Left lung (tissue), 10 donors: ENCODE data around the gene PRODH2. TPM values are rescaled to one million over a fixed set of nuclear protein-coding genes. Genes with fewer than 3 reads are reported as not detected.

Source experiments
- ATAC-seq: fragments of 200-7000 bp; cut with Tn5 transposase; one replicate; pipeline ENCODE4 v1.9.1; 2020; ENCODE audit warnings: moderate library complexity
- DNase-seq, 4 donors: peaks; one replicate each; pipeline ENCODE4 v3.0.0-alpha.2; 2013 to 2020
- H3K27ac ChIP-seq, 2 donors: fragments of 200-600 bp; sonication (generic) in 1 of 2; one replicate each; pipeline versions ENCODE4 v1.5.0 to v1.8.0; 2020 to 2021
- H3K27me3 ChIP-seq, 2 donors: fragments of 200-600 bp; sonication (generic) in 1 of 2; one replicate each; pipeline versions ENCODE4 v1.5.0 to v1.8.0; 2020 to 2021
- H3K36me3 ChIP-seq, 2 donors: fragments of 200-600 bp; sonication (generic) in 1 of 2; one replicate each; pipeline versions ENCODE4 v1.5.0 to v1.8.0; 2020 to 2021
- H3K4me1 ChIP-seq, 2 donors: fragments of 200-600 bp; one replicate each; pipeline ENCODE4 v1.8.0; 2021
- H3K4me3 ChIP-seq, 2 donors: fragments of 200-600 bp; sonication (generic) in 1 of 2; one replicate each; pipeline versions ENCODE4 v1.5.0 to v1.8.0; 2020 to 2021; ENCODE audit warnings: mild to moderate bottlenecking in 1 of 2
- H3K9me3 ChIP-seq, 2 donors: fragments of 200-600 bp; sonication (generic) in 1 of 2; one replicate each; pipeline versions ENCODE4 v1.5.0 to v1.8.0; 2020 to 2021
- intact Hi-C, 2 donors: fragments of 100-400 bp; cut with DNase I; formaldehyde crosslinking; loops; one replicate each; pipeline versions ENCODE4 v1.11.2 to v1.14.2; 2022
- polyA plus RNA-seq, 6 donors: library from polyadenylated mRNA; unstranded; fragments of 120-200 nt; gene quantifications; one replicate each; pipeline ENCODE4 v1.2.1, GENCODE V29; 2013; ENCODE audit not compliant: insufficient read length in 6 of 6
- total RNA-seq, 2 donors: library from RNA; stranded (reverse); fragmentation: NEBNext Ultra II Directional; extraction: Animal tissue kit (Norgen Biotek cat#: 25700); gene quantifications; one replicate each; pipeline ENCODE4 v1.2.1, GENCODE V29; 2021
- TF ChIP-seq, protein P1 (sequence below), 2 donors: fragments of 200-600 bp; sonication (generic) in 1 of 2; IDR thresholded peaks; one replicate each; pipeline versions ENCODE4 v1.5.0 to v1.8.0; 2021; ENCODE audit warnings: antibody characterized with exemption in 2 of 2
- donor health status: DM: no; HTN: yes; CAD: no.
- donor health status: DM: no; HTN: no; CAD: no.

The PRODH2 gene
- total and polyA plus RNA-seq, 8 donors: 0.15 to 0.31 (median 0.16) TPM; not detected in 5

DNA sequence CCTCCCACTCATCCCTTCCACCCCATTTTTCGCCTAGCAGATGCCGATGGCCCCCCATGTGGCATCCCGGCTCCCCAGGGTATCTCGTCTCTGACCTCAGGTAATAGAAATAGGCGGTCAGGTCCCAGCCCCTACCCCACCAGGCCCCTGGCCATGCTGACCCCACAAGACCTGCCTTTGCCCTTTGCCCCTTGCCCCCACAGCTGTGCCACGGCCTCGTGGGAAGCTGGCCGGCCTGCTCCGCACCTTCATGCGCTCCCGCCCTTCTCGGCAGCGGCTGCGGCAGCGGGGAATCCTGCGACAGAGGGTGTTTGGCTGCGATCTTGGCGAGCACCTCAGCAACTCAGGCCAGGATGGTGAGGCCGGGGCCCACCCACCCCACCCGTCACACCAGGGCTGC, 31.9 kb downstream of the PRODH2 start:
- Histone ChIP-seq H3K27me3 (no peaks in the 10 kb centered on the region), H3K4me1 (peaks cover 0 to 8% of the 10 kb centered on the region in 2 donors), H3K27ac (no peak overlapping the region), H3K9me3 (no peaks in the 10 kb centered on the region), H3K36me3 (peaks cover 0 to 58% of the 10 kb centered on the region in 2 donors), H3K4me3 (no peak overlapping the region)
- ATAC-seq (no peak), DNase-seq (no peak)
- intact Hi-C loops: no loop called here
- TF ChIP-seq, protein P1, sequence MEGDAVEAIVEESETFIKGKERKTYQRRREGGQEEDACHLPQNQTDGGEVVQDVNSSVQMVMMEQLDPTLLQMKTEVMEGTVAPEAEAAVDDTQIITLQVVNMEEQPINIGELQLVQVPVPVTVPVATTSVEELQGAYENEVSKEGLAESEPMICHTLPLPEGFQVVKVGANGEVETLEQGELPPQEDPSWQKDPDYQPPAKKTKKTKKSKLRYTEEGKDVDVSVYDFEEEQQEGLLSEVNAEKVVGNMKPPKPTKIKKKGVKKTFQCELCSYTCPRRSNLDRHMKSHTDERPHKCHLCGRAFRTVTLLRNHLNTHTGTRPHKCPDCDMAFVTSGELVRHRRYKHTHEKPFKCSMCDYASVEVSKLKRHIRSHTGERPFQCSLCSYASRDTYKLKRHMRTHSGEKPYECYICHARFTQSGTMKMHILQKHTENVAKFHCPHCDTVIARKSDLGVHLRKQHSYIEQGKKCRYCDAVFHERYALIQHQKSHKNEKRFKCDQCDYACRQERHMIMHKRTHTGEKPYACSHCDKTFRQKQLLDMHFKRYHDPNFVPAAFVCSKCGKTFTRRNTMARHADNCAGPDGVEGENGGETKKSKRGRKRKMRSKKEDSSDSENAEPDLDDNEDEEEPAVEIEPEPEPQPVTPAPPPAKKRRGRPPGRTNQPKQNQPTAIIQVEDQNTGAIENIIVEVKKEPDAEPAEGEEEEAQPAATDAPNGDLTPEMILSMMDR (IDR thresholded peaks at IDR 0.05): no peak

DNA sequence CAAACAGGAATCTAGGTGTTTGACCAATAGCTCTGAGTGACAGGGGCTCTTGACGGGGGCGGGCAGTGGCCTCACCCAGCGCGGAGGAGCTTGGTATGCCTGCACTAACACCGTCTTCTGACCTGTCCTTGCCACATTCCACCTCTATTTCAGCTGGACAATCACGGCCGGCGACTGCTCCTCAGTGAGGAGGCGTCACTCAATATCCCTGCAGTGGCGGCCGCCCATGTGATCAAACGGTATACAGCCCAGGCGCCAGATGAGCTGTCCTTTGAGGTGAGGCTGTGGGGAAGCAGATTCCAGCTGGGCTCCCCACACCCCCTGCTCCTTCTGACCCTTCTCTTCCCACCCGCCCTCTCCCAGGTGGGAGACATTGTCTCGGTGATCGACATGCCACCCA, 32.6 kb downstream of the PRODH2 start:
- DNase-seq (peak in 1 of 4 donors; percentile 75), ATAC-seq (no peak)
- no peaks in the 10 kb centered on the region for H3K27me3 ChIP-seq
- H3K4me1 ChIP-seq: peaks cover 0 to 9% of the 10 kb centered on the region in 2 donors
- no peak overlapping the region for H3K27ac ChIP-seq
- TF ChIP-seq, protein P1 (IDR thresholded peaks at IDR 0.05): no peak
- H3K9me3 ChIP-seq: no peaks in the 10 kb centered on the region
- H3K4me3 ChIP-seq: no peak overlapping the region
- intact Hi-C loops: no loop called here
- peaks cover 0 to 51% of the 10 kb centered on the region in 2 donors for H3K36me3 ChIP-seq

DNA sequence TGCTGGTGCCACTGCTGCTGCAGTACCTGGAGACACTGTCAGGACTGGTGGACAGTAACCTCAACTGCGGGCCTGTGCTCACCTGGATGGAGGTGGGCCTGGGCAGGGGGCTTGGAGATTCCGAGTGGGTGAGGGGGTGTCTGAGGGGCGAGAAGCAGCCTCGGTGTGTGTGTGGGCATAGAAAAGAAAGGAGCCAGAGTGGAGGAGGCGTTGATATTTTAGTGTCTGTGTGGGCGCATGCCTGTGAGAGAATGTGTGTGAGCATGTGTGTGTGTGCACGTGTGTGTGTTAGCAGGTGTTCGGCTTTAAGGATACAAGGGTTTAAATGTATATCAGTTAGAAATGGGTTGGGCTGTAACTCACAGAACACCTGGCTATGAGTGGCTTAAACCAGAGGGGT, 33.6 kb downstream of the PRODH2 start:
- no peak overlapping the region for H3K4me3 ChIP-seq
- intact Hi-C loops: no loop called here
- no peaks in the 10 kb centered on the region for H3K27me3 ChIP-seq
- peaks cover 0 to 17% of the 10 kb centered on the region in 2 donors for H3K4me1 ChIP-seq
- no peaks in the 10 kb centered on the region for H3K9me3 ChIP-seq
- ATAC-seq (no peak), DNase-seq (no peak)
- peaks cover 0 to 45% of the 10 kb centered on the region in 2 donors for H3K36me3 ChIP-seq
- H3K27ac ChIP-seq: no peak overlapping the region
- TF ChIP-seq, protein P1 (IDR thresholded peaks at IDR 0.05): no peak

DNA sequence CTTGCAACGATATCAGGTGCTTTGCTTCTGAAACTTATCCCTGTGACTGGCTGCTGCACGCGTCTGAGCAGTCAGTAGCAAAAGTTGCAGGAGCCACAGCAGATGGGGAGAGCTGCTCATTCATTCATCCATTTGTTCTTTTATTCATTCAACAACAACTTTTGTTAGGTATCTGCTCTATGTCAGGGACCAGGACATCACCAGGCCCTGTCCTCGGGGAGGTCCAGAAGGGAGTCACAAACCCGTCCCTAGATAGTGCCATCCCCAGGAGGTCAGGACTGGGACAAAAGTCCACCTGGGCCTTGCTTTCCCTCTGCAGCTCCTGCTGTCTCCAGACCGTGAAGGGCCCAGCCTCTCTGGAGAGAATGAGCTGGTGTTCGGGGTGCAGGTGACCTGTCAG, 34.7 kb downstream of the PRODH2 start:
- Histone ChIP-seq H3K4me1 (peaks cover 0 to 17% of the 10 kb centered on the region in 2 donors), H3K27ac (no peak overlapping the region), H3K27me3 (no peaks in the 10 kb centered on the region), H3K36me3 (peaks cover 0 to 42% of the 10 kb centered on the region in 2 donors), H3K9me3 (no peaks in the 10 kb centered on the region), H3K4me3 (no peak overlapping the region)
- TF ChIP-seq, protein P1 (IDR thresholded peaks at IDR 0.05): no peak
- no peak for DNase-seq
- no peak for ATAC-seq
- intact Hi-C loops: no loop called here

DNA sequence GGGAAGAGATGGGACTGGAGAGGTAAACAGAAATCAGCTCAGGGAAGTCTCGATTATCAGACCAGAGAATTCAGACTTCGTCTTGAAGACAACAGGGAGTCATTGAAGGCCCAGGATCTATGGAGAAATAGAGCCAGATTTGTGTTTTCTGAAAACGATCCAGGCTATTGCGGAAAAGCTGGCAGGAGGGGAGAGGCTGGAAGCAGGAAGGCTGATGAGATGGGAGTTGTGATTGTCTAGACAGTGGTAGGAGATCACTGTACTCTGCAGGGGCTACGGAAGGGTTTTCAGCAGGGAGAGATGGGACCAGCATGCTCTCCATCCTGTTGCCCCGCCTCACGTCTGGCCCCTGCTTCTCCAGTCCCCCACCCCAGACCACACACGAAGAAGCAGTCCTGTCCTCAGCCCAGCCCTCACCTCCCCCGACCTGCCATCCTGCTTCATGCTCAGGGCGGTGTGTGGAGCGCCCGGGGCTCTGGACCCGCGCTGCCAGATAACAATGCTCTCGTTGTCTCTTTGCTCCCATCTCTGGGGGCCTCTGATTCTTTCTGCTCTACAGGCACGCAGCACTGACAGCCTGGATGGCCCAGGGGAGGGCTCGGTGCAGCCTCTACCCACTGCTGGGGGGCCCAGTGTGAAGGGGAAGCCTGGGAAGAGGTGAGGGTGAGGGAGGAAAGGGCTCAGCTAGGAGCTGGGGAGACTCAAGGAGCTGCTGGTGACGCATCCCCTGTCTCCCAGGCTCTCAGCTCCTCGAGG, 35.4 kb downstream of the PRODH2 start:
- H3K4me1 ChIP-seq: peaks cover 0 to 17% of the 10 kb centered on the region in 2 donors
- TF ChIP-seq, protein P1 (IDR thresholded peaks at IDR 0.05): no peak
- no peak overlapping the region for H3K27ac ChIP-seq
- DNase-seq: no peak
- no peak overlapping the region for H3K4me3 ChIP-seq
- no peaks in the 10 kb centered on the region for H3K9me3 ChIP-seq
- intact Hi-C loops: no loop called here
- no peaks in the 10 kb centered on the region for H3K27me3 ChIP-seq
- peaks cover 0 to 35% of the 10 kb centered on the region in 2 donors for H3K36me3 ChIP-seq
- no peak for ATAC-seq
